ENCODE results near the gene HIC1.

Gene HIC1

GRCh38 chr17:2077040-2077439, 22.1 kb downstream of the HIC1 start:
- no peaks in the 10 kb centered on the region for H3K9me3 ChIP-seq (ENCODE audit: control insufficient read depth, insufficient read depth, low read length)
- no peak overlapping the region for H3K4me3 ChIP-seq (ENCODE audit: low read depth, low read length)
- H3K27me3 ChIP-seq (ENCODE audit: control insufficient read depth, insufficient read depth, low read length), result no peaks in the 10 kb centered on the region
- H3K9ac ChIP-seq (ENCODE audit: low read depth, low read length), result no peak overlapping the region
- H3K36me3 ChIP-seq (ENCODE audit: control insufficient read depth, insufficient read depth, low read length), result peaks cover 5% of the 10 kb centered on the region
- no peaks in the 10 kb centered on the region for H3K4me1 ChIP-seq (ENCODE audit: control insufficient read depth, insufficient read depth, low read length)

DNA sequence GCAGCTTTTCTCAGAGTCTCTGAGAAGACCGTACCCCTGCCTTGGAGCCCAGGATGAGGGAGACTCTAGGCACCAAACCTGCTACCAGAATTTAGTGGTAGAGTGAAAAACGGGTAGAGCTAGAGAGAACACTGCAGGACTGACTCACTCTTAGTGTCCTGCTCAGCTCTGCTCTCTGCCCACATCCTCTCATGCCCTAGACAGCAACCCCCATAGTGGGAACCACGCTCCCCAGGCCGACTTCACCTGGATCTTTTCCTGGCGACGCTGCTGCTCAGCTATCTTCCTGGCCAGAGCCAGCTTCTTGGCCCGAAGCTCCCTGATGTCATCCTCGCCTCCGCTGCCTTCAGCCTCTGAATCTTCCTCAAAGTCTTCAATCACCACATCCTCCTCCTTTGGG, 26.7 kb downstream of the HIC1 start:
- Histone ChIP-seq H3K4me1 (ENCODE audit: control insufficient read depth, insufficient read depth, low read length) (no peaks in the 10 kb centered on the region), H3K36me3 (ENCODE audit: control insufficient read depth, insufficient read depth, low read length) (peaks cover 5% of the 10 kb centered on the region), H3K27me3 (ENCODE audit: control insufficient read depth, insufficient read depth, low read length) (no peaks in the 10 kb centered on the region), H3K9me3 (ENCODE audit: control insufficient read depth, insufficient read depth, low read length) (no peaks in the 10 kb centered on the region), H3K9ac (ENCODE audit: low read depth, low read length) (no peak overlapping the region), H3K4me3 (ENCODE audit: low read depth, low read length) (no peak overlapping the region)

- Histone ChIP-seq H3K36me3 (ENCODE audit: control insufficient read depth, insufficient read depth, low read length) (peaks cover 5% of the 10 kb centered on the region), H3K27me3 (ENCODE audit: control insufficient read depth, insufficient read depth, low read length) (no peaks in the 10 kb centered on the region), H3K4me1 (ENCODE audit: control insufficient read depth, insufficient read depth, low read length) (no peaks in the 10 kb centered on the region), H3K9me3 (ENCODE audit: control insufficient read depth, insufficient read depth, low read length) (no peaks in the 10 kb centered on the region), H3K9ac (ENCODE audit: low read depth, low read length) (no peak overlapping the region), H3K4me3 (ENCODE audit: low read depth, low read length) (no peak overlapping the region)
Measured at GRCh38 chr17:2082003-2082781, 27.3 kb downstream of the HIC1 start.

DNA sequence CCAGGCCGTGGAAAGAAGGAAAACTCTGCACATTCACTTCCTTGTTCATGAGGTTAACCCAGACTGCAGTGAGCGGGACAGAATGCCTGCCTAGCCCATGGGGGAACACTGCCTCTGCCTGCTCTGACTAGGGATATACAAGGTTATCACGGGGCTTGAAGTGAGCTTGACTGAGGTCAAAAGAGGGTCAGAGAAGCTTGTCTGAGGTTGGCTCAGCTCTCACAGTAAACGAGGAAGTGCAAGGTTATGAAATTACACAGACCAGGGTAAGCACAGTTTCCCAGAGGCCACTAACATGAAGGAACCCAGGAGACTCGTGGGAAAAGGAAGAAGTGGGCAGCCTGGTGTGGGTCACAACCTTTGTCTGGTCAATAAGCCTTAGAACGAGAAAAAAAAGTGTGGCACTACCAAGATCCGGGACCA, 28.7 kb downstream of the HIC1 start:
- Histone ChIP-seq H3K4me1 (ENCODE audit: control insufficient read depth, insufficient read depth, low read length) (no peaks in the 10 kb centered on the region), H3K9me3 (ENCODE audit: control insufficient read depth, insufficient read depth, low read length) (no peaks in the 10 kb centered on the region), H3K9ac (ENCODE audit: low read depth, low read length) (no peak overlapping the region), H3K27me3 (ENCODE audit: control insufficient read depth, insufficient read depth, low read length) (no peaks in the 10 kb centered on the region), H3K36me3 (ENCODE audit: control insufficient read depth, insufficient read depth, low read length) (peaks cover 5% of the 10 kb centered on the region), H3K4me3 (ENCODE audit: low read depth, low read length) (no peak overlapping the region)

DNA sequence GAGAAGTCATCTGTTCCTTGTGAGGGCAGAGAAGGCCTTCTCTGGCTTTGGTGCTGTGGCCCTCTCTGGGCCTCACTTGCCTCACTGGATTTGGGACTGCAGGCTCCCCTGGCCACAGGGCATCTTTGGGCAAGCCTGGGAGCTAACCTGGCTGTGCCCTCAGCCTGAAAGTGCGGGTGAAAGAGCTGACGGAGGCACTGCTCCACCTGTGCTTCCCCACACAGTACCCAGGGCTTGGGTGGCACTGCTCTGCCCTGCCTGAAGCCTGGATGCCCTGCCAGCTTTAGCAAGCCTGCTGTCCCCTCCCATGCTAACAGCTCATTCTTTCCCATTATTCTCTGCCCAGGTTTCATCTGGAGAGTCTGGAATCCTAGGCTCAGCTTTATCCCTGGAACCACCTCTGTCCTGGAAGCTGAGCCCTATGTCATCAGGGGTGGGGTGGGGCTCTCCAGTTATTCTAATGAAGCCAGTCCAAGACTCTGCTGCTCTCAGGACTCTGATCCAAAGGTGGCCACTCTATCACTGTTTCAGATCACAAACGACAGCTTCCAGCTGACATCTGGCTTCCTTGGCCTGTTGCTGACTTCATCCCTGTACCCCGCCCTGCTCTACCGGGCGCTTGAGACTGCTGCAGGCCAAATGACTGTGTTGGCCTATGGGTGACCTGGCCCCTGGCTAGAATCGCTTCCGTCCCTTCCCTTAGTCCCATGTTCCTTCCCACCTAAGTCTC, 29.3 kb downstream of the HIC1 start:
- Histone ChIP-seq H3K4me1 (ENCODE audit: control insufficient read depth, insufficient read depth, low read length) (no peaks in the 10 kb centered on the region), H3K36me3 (ENCODE audit: control insufficient read depth, insufficient read depth, low read length) (peaks cover 4% of the 10 kb centered on the region), H3K27me3 (ENCODE audit: control insufficient read depth, insufficient read depth, low read length) (no peaks in the 10 kb centered on the region), H3K9me3 (ENCODE audit: control insufficient read depth, insufficient read depth, low read length) (no peaks in the 10 kb centered on the region), H3K4me3 (ENCODE audit: low read depth, low read length) (no peak overlapping the region), H3K9ac (ENCODE audit: low read depth, low read length) (peak overlapping the region; percentile 16)

GRCh38 chr17:2084766-2085647, 30.1 kb downstream of the HIC1 start:
- Histone ChIP-seq H3K4me1 (ENCODE audit: control insufficient read depth, insufficient read depth, low read length) (no peaks in the 10 kb centered on the region), H3K9ac (ENCODE audit: low read depth, low read length) (peak overlapping the region; percentile 16), H3K9me3 (ENCODE audit: control insufficient read depth, insufficient read depth, low read length) (no peaks in the 10 kb centered on the region)

GRCh38 chr17:2085648-2085949, 30.7 kb downstream of the HIC1 start:
- H3K4me1 ChIP-seq (ENCODE audit: control insufficient read depth, insufficient read depth, low read length), result peaks cover 2% of the 10 kb centered on the region
- no peak overlapping the region for H3K9ac ChIP-seq (ENCODE audit: low read depth, low read length)

More at GRCh38 chr17:2084766-2085647, 30.1 kb downstream of the HIC1 start:
- H3K4me3 ChIP-seq (ENCODE audit: low read depth, low read length), result no peak overlapping the region
- no peaks in the 10 kb centered on the region for H3K36me3 ChIP-seq (ENCODE audit: control insufficient read depth, insufficient read depth, low read length)
- no peaks in the 10 kb centered on the region for H3K27me3 ChIP-seq (ENCODE audit: control insufficient read depth, insufficient read depth, low read length)

GRCh38 chr17:2086306-2086705, 31.4 kb downstream of the HIC1 start:
- no peaks in the 10 kb centered on the region for H3K27me3 ChIP-seq (ENCODE audit: control insufficient read depth, insufficient read depth, low read length)
- H3K9ac ChIP-seq (ENCODE audit: low read depth, low read length), result no peak overlapping the region
- H3K4me3 ChIP-seq (ENCODE audit: low read depth, low read length), result no peak overlapping the region
- H3K4me1 ChIP-seq (ENCODE audit: control insufficient read depth, insufficient read depth, low read length), result peaks cover 9% of the 10 kb centered on the region
- H3K9me3 ChIP-seq (ENCODE audit: control insufficient read depth, insufficient read depth, low read length), result no peaks in the 10 kb centered on the region
- no peaks in the 10 kb centered on the region for H3K36me3 ChIP-seq (ENCODE audit: control insufficient read depth, insufficient read depth, low read length)

More at GRCh38 chr17:2085648-2085949, 30.7 kb downstream of the HIC1 start:
- Histone ChIP-seq H3K9me3 (ENCODE audit: control insufficient read depth, insufficient read depth, low read length) (no peaks in the 10 kb centered on the region), H3K27me3 (ENCODE audit: control insufficient read depth, insufficient read depth, low read length) (no peaks in the 10 kb centered on the region), H3K36me3 (ENCODE audit: control insufficient read depth, insufficient read depth, low read length) (no peaks in the 10 kb centered on the region), H3K4me3 (ENCODE audit: low read depth, low read length) (no peak overlapping the region)

DNA sequence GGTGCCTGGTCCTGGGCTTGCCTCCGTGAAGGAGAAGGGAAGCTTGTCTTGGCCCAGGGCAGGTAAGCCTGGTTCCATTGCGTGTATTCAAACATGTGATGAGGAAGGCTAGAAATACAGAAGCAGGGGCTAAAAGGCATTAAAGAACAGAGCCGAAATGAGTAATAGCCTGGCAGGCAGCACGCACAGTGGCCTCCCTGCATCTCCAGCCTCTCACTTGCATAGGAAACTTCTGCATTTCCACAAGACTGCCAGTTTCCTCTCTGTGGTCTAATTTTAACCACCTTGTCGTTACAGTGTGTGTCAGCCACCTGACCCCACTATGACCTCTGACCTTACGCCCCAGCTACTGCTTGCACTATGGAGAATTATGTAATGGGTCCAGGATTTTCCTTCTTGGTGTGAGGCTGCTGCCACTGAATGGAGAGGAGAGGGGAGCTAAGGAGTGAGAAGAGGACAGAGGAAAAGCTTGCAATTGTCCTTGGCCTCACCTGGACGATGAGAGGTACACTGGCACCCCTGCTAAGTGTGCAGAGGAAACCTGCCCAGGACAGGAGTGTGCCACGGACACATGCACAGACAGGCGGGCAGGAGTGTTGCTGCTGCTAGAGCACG, 32.8 kb downstream of the HIC1 start:
- H3K4me1 ChIP-seq (ENCODE audit: control insufficient read depth, insufficient read depth, low read length), result peaks cover 9% of the 10 kb centered on the region
- H3K4me3 ChIP-seq (ENCODE audit: low read depth, low read length), result no peak overlapping the region
- no peak overlapping the region for H3K9ac ChIP-seq (ENCODE audit: low read depth, low read length)
- no peaks in the 10 kb centered on the region for H3K27me3 ChIP-seq (ENCODE audit: control insufficient read depth, insufficient read depth, low read length)
- H3K9me3 ChIP-seq (ENCODE audit: control insufficient read depth, insufficient read depth, low read length), result no peaks in the 10 kb centered on the region
- H3K36me3 ChIP-seq (ENCODE audit: control insufficient read depth, insufficient read depth, low read length), result no peaks in the 10 kb centered on the region

DNA sequence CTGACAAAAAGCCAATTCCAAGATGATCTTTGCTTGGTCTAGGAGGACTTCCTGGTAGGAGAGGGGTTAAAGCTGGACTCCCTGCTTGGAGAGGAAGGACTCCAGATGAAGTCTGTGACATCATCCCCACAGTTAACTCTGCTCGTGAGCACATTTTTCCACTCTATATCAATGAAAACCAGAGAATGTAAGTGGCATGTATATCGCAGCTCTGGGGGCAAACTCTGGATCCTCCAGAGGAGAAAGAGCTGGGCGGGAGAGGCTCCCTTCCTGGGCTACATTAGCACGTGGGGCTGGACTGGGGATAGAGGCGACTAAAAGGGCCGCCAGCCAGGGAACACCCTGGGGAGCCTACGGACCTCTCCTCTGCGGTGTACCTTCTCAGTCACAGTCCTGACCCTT, 34.1 kb downstream of the HIC1 start:
- Histone ChIP-seq H3K9me3 (ENCODE audit: control insufficient read depth, insufficient read depth, low read length) (no peaks in the 10 kb centered on the region), H3K9ac (ENCODE audit: low read depth, low read length) (no peak overlapping the region), H3K4me1 (ENCODE audit: control insufficient read depth, insufficient read depth, low read length) (peaks cover 9% of the 10 kb centered on the region), H3K27me3 (ENCODE audit: control insufficient read depth, insufficient read depth, low read length) (no peaks in the 10 kb centered on the region), H3K36me3 (ENCODE audit: control insufficient read depth, insufficient read depth, low read length) (no peaks in the 10 kb centered on the region), H3K4me3 (ENCODE audit: low read depth, low read length) (no peak overlapping the region)

- no peaks in the 10 kb centered on the region for H3K27me3 ChIP-seq (ENCODE audit: control insufficient read depth, insufficient read depth, low read length)
- no peak overlapping the region for H3K9ac ChIP-seq (ENCODE audit: low read depth, low read length)
- no peaks in the 10 kb centered on the region for H3K9me3 ChIP-seq (ENCODE audit: control insufficient read depth, insufficient read depth, low read length)
- H3K4me1 ChIP-seq (ENCODE audit: control insufficient read depth, insufficient read depth, low read length), result peaks cover 9% of the 10 kb centered on the region
- no peaks in the 10 kb centered on the region for H3K36me3 ChIP-seq (ENCODE audit: control insufficient read depth, insufficient read depth, low read length)
- H3K4me3 ChIP-seq (ENCODE audit: low read depth, low read length), result no peak overlapping the region
Measured at GRCh38 chr17:2090210-2090641, 35.3 kb downstream of the HIC1 start.
